ENCODE measurements around the gene POLL. TPM values are rescaled to one million over a fixed set of nuclear protein-coding genes. Genes with fewer than 3 reads are reported as not detected.

Gene POLL
- total RNA-seq, 1 donor from 2014 or later: 37.1 TPM

DNA sequence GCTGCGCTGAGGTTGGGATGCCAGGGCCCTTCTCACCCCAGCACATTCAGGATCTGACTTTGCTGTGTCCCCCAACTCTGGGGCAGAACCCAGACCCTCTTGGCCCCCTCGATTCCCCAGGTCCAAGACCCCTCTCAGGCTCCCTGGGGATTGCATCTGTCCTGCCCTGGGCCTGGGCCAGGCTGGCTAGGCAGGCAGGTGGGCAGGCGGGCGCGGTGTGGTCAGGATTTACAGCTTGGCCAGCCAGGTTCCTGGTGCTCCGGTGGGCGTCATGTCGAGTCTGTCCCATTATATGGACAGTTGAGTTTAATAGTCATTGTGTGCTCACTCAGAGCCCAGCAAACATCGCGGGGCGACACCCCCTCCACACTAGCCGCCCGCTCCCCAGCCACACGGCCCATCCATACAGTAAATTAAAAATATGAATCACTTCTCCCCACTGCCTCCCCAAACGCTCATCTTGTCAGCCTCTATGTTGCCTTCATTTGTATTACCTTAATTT, 23.5 kb downstream of the POLL start:
- DNase-seq (ENCODE audit: low spot score) (peak; percentile 44), ATAC-seq (no peak)
- intact Hi-C loops (cut with DNase I): no loop called here

DNA sequence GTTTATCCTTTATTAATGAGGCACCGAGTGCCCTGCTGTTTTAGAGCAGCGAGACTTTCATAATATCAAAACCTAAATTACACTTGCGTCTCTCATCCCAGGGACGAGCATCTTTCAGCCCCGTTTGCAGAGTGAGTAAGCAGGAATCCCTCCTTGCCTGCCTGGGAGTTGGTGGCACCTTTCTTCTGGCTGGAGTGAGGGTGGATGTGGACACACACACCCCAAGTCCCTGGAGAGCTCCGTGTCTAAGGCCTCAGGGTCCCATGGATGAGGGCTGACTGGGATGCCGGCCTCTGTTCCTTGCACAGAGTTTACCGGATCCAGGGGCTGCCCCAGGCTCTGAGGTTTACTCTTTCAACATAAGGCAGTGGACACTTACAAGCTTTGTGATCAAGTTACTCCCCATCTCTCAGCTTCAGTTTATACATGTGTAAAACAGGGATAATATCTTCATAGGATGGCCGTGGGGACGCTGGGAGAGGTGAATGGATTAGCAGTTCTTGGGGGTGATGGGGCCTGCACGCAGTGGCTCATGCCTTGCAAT, 24.5 kb downstream of the POLL start:
- intact Hi-C loops (cut with DNase I): no loop called here
- DNase-seq (ENCODE audit: low spot score) (no peak), ATAC-seq (no peak)

DNA sequence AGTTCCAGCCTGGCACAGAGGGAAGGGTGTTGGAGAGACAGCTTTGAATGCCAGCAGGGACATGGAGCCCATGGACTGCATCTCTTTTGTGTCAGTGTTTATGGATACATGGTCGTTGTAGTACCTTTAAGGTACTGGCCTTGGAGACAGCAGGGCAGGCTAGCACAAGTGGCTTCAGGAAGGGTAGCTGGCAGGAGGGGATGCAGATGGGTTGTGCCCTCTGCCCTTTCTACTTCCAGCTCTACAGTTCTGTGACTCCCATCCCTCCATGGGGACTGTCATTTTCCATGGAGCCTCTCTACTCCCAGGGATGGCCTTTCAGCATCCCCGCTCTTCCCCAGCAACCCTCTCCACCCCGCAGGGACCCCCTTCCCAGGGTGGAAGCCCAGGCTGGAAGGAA, 25.1 kb downstream of the POLL start:
- intact Hi-C loops (cut with DNase I): no loop called here
- ATAC-seq: no peak
- no peak for DNase-seq (ENCODE audit: low spot score)

DNA sequence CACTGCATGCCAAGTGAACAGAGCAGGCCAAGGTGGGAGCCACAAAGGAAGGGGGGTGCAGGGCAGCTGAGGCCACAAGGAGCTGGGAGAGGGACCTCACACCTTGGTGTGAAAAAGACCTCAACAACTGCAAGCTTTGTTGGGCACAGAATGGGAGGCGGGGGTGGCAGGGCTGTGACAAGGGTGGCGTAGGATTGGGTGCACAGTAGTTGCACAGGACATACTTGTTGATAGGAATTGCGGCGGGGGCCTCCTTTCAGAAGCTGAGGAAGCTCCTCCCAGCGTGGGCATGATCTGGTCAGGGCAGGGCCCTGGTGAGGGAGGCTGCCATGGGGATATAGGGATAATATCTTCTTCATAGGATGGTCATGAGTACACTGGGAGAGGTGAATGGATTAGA, 25.8 kb downstream of the POLL start:
- no peak for DNase-seq (ENCODE audit: low spot score)
- intact Hi-C loops (cut with DNase I): no loop called here
- no peak for ATAC-seq

DNA sequence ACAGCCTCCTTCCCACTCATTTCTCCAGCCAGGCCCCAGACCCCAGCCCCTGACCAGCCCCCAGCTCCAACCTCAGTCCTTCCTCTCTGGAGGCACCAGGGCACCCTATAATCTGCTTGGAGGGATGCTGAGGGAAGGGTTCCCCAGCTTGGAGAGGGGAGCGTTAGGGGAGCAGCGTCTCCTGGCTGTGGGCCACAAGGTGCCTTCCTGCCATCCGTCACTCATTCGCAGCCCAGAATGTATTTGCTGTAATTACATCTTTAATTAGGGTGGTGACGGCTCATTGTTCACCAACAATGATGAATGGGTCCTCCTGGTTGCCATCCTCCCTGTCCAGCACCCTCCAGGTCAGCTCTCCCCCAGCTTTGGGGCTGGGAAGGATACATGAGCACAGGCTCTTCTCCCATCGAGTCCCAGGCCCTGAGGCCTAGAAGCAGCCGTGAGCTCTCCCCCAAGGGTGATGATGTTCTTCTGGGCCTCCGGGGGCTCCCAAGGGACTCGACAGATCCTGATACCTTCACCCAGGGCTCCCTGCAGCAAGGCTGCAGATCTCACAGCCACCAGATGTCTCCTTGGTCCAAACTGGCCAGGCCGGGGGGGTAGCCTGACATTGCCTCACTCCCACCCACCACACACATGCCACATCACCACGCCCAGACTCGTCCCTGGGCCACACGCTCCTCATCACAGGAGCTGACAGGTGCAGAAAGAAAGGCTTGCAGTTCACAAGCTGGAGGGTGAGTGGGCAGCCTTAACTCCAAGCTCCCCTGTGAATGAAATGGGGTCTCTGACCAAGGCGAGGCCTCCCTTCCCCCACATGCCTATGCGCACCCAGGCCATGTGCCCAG, 26.8 kb downstream of the POLL start:
- DNase-seq (ENCODE audit: low spot score): no peak
- intact Hi-C loops (cut with DNase I): no loop called here
- ATAC-seq: no peak

DNA sequence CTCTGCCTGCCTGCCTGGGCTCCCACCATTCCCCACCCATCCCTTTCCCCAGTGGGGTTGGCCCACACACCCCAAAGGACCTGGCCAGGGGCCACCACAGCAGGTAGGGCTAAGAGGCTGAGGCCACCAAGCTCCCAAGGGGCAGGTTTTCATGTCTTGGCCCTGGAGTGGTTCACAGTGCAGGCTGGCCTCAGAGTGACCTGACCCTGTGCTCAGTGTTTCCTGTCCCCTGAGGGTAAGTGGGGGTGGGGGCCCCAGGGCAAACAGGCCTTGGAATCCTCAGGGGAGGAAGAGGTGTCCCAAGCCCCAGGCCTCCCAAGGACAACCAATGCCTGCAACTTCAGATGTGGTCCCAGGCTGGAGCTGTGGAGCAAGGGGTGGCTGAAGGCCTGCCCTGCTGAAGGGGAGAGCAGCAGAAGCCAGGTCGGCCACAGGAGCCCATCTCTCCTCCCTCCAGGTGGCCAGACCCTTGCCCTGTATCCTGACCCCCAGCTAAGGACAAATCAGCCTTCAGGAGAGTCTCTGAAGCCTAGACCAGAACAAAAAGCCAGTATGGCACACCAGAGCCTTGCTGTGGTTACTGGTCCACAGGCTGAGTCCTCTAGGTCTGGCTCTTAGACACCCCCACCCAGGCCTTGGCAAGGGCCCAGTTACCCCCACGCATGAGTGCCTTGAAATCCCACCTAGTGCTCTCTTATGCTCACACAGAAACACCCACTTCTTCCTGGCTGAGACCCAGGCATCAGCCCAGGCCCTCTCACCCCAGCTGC, 27.6 kb downstream of the POLL start:
- intact Hi-C loops (cut with DNase I): no loop called here
- ATAC-seq (peak; percentile 28), DNase-seq (ENCODE audit: low spot score) (no peak)

DNA sequence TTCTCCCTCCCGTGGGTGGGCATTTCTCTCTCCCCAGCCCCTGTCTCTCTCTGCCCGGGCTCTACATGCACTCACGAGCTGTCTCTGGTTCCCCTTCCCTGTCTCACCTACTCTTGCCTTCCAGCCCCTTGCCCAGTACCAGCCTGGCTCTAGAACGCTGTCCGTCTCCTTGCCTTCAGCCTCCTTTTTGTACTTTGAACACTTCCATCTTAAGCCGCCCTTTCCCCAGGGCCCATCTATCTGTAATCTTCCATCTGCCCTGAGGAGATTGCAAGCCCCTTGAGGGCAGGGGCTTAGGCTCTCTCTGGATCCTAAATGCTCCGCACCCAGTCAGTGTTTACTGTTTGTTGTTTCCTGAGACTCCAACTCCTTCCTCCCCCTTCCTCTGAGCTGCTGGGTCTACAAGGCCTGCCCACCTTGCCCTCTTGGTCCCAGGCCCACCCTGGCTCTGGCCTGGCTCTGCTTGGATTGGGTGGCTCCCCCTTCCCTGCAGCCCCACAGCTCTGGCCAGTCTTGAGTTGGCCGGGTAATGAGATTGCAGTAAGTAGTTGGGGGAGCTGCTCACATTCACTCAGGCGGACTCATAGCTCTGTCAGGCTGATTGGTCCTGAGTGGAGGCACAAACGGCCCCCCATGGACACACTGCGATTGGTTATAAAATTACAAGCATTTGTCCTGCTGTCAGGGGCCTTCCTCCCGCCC, 28.3 kb downstream of the POLL start:
- intact Hi-C loops (cut with DNase I): no loop called here
- no peak for DNase-seq (ENCODE audit: low spot score)
- no peak for ATAC-seq

DNA sequence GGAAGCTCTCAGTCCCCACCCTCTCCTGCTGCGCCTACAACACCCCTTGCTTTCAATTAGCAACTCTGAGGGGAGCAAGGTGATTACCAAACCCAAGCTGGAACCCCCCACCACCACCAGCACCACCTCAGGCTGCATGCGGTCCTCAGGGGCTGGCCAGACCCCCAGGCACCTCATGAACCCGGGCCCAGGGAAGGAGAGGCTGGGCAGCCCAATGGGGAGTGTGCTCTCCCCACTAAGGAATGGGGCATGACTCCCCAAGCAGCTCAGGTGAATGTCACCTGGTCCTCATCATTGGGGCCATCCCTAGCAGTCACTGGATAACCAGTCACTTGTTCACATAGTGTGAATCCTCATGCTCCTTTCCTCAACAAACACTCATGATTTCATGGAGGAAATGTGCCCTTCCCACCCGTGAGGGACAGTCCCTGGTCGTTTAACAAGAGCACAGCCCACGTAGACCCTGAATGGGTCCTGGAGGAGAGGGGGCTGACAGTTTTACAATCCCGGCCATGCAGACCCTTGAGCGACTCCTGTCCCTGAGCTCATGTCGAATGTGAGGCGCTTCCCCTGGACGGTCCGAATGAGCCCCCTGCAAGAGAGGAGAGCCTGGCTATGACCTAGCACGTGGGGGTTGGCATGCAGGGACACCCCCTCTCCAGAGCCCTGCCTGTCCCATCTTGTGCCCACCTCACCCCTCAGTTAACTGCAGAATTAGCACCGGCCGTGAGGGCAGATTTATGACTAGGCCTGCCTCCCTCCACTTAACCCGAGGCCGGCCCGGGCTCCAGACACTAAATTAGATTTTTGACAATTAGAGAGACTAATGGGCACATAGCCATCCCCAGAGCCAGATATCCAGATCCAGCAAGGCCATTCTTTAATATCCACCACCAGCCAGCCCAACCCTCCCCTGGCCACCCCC, 29.1 kb downstream of the POLL start:
- ATAC-seq (no peak), DNase-seq (ENCODE audit: low spot score) (no peak)
- intact Hi-C loops (cut with DNase I): no loop called here

DNA sequence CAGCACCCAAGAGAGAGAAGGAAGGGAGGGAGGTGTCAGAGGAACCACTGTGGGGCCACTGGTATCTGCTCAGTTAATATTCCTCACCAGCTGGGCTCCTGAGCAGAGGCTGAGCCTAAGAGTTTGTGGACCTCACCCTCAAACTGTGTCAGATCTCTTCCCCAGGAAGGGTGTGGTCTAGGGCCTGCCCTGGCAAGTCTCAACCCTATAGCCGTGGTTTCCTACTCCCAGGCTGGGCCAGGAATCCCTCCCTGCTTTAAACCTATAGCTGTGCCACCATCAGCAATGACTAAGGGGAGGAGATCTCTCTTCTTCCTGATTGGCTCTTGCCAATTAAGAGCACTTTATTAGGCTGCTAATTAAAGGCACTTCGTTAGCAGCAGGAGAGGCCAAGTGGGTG, 29.9 kb downstream of the POLL start:
- intact Hi-C loops (cut with DNase I): no loop called here
- DNase-seq (ENCODE audit: low spot score) (no peak), ATAC-seq (no peak)

DNA sequence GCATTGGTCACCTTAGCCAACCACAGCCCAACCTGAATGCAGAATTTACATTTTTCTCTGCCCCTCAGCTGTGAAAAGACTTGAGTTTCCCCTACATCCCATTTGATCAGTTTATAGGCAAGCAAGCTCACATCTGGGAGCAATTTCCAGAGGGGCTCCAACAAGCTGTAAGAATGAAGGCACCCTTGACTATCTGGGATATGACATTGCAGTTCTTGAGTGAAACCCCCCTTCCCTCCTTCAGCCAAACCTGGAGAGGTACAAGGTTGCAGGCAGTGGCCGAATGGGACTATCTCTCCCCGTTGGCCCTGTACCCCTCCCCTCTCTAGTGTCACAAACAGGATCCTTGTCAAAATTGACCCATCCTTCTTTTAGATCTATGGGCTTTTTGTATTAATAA, 30.5 kb downstream of the POLL start:
- intact Hi-C loops (cut with DNase I): no loop called here
- ATAC-seq: no peak
- no peak for DNase-seq (ENCODE audit: low spot score)

DNA sequence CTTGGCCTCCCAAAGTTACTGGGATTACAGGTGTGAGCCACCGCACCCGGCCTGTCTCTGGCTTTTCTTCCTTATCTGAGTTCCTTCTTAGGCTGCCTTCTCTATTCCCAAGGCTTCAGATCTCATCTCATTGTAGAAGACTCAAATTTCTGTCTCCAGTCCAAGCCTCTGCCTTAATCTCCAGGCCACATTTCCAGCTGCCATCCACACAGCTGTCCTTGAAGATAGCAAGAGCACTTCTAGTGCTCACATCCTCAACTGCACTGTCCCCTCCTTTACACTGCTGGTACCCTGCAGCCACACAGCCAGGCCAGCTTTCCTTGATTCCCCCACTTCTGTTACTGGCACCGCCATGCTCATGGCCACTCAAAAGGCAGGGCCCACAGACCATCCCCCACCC, 35.6 kb downstream of the POLL start:
- DNase-seq (ENCODE audit: low spot score): no peak
- intact Hi-C loops (cut with DNase I): no loop called here
- ATAC-seq: no peak

DNA sequence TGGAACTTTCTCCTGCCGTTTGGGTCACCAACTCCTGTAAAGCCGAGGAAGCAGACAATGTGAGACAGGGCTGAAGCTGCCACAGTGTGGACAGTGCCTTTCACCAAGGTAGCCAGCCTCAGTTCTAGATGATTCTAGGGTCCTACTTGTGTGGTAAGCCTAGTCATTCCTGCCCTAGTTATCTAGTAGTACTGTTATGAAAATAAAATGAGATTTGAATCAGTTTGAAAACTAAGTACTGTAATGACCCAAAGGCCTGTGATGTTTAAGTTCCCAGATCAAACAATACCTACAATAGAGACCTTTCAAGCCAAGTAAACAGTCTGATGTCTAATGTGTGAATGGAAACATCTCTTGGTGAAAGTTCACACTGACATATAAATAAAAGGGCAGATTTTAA, 37.1 kb downstream of the POLL start:
- DNase-seq (ENCODE audit: low spot score) (no peak), ATAC-seq (no peak)
- intact Hi-C loops (cut with DNase I): no loop called here

DNA sequence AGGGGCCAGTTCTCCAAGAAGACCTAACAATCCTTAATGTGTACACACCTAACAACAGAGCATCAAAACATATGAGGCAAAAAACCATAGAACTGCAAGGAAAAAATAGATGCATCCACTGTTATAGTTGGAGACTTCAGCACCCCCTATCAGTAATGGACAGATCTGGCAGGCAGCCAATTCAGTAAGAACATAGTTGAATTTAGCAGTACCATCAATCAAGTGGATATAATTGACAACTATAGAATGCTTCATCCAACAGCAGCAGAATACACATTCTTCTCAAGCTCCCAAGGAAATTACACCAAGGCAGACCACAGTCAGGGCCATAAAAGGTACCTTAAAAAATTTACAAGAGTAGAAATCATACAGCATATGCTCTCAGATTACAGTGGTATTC, 42.2 kb downstream of the POLL start:
- ATAC-seq: no peak
- DNase-seq (ENCODE audit: low spot score): no peak
- intact Hi-C loops (cut with DNase I): no loop called here

DNA sequence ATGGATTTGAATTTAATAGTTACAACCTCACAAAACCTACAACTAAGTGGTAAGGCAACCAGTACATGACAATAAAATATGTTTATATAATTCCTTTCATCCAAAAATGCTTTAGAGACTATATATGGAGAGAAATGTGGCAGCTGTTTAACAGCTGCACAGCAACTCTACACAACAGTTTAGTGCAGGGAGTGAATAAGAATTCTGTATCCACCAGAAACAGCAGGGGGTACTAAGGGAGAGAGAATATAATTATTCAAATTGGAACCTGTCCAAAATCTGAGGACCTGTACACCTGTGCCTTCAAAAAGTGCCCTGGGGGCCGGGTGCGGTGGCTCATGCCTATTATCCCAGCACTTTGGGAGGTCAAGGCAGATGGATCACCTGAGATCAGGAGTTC, 49.6 kb downstream of the POLL start:
- ATAC-seq: no peak
- intact Hi-C loops (cut with DNase I): no loop called here
- DNase-seq (ENCODE audit: low spot score): no peak

DNA sequence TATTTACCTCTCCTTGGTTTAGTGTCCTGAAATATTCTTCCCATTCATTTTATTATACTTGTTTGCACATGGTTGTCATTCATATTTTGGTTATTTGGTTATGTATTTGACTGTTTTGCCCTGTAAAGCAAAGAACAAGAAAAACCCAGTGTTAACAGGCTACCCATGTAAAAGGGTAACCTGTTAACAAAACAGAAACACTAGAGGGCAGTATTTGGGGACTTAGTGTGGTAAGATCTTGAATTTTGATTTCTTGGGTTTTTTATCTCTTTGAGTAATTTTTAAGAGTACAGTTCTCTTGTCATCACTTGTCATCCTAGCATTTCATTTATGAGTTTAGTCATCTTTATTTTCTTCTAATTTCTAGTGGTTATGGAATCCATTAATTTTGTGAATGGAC, 51.3 kb downstream of the POLL start:
- ATAC-seq: no peak
- no peak for DNase-seq (ENCODE audit: low spot score)
- intact Hi-C loops (cut with DNase I): no loop called here

DNA sequence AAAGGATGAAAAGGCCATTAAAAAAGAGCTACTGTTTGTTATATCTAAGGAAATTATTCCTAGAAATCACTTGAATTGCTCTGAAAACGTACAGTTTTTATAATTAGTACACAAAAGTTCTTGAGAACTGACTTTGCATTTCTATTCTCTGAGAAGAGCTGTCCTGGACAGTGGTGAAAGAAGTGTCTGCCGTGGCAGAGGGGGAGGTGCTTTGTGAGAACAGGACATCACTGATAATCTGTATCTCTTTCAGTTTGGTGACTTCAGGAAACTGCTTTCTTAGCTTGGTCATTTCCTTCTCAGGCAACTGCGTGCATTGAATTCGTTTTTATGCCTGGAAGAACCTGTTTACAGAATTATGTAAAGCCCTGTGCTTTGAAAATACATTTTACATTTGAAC, 52.1 kb downstream of the POLL start:
- ATAC-seq (no peak), DNase-seq (ENCODE audit: low spot score) (no peak)
- intact Hi-C loops (cut with DNase I): no loop called here

DNA sequence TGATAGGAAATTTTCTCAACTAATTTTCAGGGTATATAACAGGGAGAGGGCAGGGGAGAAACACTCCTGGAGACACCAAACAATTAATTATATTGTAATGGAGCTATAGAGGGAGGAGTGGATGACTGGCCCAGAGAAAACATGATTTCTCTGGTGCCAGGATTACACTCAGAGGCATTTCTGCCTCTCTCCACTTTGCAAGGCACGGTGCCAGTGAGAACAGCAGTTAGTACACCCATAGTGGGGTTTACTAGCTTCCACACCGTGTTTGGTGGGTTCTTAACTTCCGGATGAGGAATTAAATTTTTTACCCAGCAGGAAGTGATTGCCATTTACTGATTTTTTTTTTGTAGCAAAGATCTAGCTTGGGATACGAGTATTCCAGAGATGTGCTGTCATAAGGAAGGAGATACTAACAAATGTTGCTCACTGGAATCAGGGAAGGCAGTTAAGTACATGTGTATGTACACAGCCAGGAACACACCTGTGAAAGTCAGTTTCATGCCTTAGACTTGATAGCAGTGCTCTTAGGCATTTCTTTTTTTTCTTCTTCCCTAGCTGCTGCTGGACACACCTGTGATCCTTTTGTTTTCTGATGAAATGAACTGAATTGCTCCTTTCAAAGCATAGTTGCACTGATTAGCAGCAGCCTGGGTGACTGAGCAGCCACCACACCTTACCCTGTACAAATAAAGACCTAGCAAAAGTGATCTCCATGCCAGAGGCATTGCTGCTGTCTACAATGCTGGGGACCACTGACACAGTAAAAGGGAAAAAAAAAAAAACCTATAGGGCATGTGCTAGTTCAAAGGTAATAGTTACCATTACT, 58.1 kb downstream of the POLL start:
- ATAC-seq: no peak
- no peak for DNase-seq (ENCODE audit: low spot score)
- intact Hi-C loops (cut with DNase I): no loop called here

DNA sequence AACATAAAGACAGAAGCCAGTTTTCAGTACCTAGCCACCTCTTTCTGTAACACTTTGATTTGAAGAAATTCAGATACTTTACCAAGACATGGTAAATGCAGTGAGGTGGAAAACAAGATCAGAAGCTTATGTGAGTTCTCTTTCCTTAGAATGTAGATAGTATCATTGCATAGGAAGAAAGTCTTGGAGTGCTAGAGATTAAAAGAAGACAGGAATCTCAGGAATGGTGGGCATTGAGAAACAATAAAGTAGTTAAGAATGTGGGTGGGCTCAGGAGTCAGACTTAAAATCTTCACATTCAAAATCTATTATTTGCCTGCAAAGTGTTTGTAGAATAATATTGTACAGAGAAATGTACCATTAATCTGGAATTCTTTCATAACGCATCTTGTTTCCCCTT, 58.9 kb downstream of the POLL start:
- no peak for ATAC-seq
- no peak for DNase-seq (ENCODE audit: low spot score)
- intact Hi-C loops (cut with DNase I): no loop called here

Data from sciatic nerve (tissue), 2 donors.